Body of pancreas (tissue), 4 donors: ENCODE results near the gene GRIA4. TPM values are rescaled to one million over a fixed set of nuclear protein-coding genes. Genes with fewer than 3 reads are reported as not detected.

ENCODE experiments used
- ATAC-seq: fragments of 150-250 bp; one replicate; pipeline ENCODE4 v1.9.1; 2016
- DNase-seq, 4 donors: peaks; one replicate each; pipeline ENCODE4 v3.0.0-alpha.2; 2019
- H3K27ac ChIP-seq, 4 donors: fragments of 200-600 bp; sonication (generic); 1 replicate in 3 of 4; 2 replicates in 1 of 4; pipeline versions ENCODE4 v1.5.1 to v1.6.1; 2016 to 2019; ENCODE audit warnings: mild to moderate bottlenecking in 1 of 4, mixed read lengths in 1 of 4, moderate library complexity in 1 of 4
- H3K27me3 ChIP-seq, 2 donors: fragments of 200-600 bp; sonication (generic); one replicate each; pipeline ENCODE4 v1.6.0; 2016; ENCODE audit warnings: mild to moderate bottlenecking in 1 of 2
- H3K36me3 ChIP-seq, 2 donors: fragments of 200-600 bp; sonication (generic); replicated peaks in 1 of 2; 2 replicates each; pipeline ENCODE4 v1.5.1; 2016; ENCODE audit warnings: low read depth in 2 of 2; ENCODE audit not compliant: insufficient read depth in 1 of 2
- H3K4me1 ChIP-seq: fragments of 200-600 bp; sonication (generic); one replicate; pipeline ENCODE4 v1.6.0; 2016
- H3K4me3 ChIP-seq, 2 donors: fragments of 200-600 bp; sonication (generic); 1 replicate in 1 of 2; 2 replicates in 1 of 2; pipeline ENCODE4 v1.5.1; 2016 to 2019
- H3K9me3 ChIP-seq, 3 donors: fragments of 200-600 bp; sonication (generic); 1 replicate in 2 of 3; 2 replicates in 1 of 3; pipeline ENCODE4 v1.5.1; 2016
- POLR2A ChIP-seq, 3 donors: fragments of 450-650 bp; IDR thresholded peaks; one replicate each; pipeline ENCODE4 v1.6.1; 2016; ENCODE audit warnings: antibody characterized with exemption in 3 of 3, mild to moderate bottlenecking in 2 of 3
- WGBS, 2 donors: methylation state at CpG; one replicate each; pipeline ENCODE4 v1.1.5; 2017; 5-methylcytosine and 5-hydroxymethylcytosine counted together
- intact Hi-C: fragments of 100-400 bp; cut with DNase I; formaldehyde crosslinking; loops from one replicate; pipeline ENCODE4 v1.15.1; 2023
- total RNA-seq, 2 donors: library from RNA; depleted of rRNA; stranded (reverse); fragments of >200 nt; gene quantifications; one replicate each; pipeline ENCODE4 v1.1.0, GENCODE V29; 2016
- TF ChIP-seq, protein P1 (sequence below), 7 experiments: fragments of 450-650 bp in 4 of 7; fragments of 200-600 bp in 3 of 7; sonication (generic) in 3 of 7; IDR thresholded peaks; one replicate each; pipeline ENCODE4 v1.5.1; 2016 to 2019; ENCODE audit warnings: antibody characterized with exemption in 7 of 7

GRIA4 gene
- total RNA-seq, 2 donors from 2014 or later, result 0.26 TPM; not detected in 1

DNA sequence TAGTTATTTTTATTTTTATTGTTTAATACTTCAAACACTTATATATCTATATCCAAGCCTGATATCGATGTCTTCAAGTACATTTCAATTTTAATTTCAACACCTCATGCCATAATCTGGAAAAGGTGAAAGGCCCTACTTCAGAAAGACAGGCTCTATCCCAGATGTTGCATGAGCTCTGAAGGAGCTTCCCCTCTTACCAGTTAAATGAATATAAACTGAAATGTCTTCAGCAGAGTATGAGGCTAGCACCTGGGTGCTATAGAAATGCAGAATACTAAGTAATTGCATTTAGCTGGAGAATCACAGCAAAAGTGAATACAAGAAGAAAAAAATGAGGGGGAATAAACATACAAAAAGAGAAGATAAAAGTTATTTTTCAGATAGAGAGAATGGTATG lies 11.5 kb upstream of the GRIA4 start:
- Histone ChIP-seq H3K27ac (no peak overlapping the region), H3K9me3 (no peaks in the 10 kb centered on the region), H3K4me1 (no peaks in the 10 kb centered on the region), H3K27me3 (no peaks in the 10 kb centered on the region), H3K36me3 (no peaks in the 10 kb centered on the region), H3K4me3 (no peak overlapping the region)
- intact Hi-C loops, result no loop called here
- TF ChIP-seq, protein P1, sequence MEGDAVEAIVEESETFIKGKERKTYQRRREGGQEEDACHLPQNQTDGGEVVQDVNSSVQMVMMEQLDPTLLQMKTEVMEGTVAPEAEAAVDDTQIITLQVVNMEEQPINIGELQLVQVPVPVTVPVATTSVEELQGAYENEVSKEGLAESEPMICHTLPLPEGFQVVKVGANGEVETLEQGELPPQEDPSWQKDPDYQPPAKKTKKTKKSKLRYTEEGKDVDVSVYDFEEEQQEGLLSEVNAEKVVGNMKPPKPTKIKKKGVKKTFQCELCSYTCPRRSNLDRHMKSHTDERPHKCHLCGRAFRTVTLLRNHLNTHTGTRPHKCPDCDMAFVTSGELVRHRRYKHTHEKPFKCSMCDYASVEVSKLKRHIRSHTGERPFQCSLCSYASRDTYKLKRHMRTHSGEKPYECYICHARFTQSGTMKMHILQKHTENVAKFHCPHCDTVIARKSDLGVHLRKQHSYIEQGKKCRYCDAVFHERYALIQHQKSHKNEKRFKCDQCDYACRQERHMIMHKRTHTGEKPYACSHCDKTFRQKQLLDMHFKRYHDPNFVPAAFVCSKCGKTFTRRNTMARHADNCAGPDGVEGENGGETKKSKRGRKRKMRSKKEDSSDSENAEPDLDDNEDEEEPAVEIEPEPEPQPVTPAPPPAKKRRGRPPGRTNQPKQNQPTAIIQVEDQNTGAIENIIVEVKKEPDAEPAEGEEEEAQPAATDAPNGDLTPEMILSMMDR (IDR thresholded peaks at IDR 0.05), result no peak
- no peak for TF ChIP-seq POLR2A (IDR thresholded peaks at IDR 0.05)
- 64 to 83% methylated on average over 1 of the region's 1 CpG for whole genome bisulfite sequencing, 2 donors
- ATAC-seq (no peak), DNase-seq (no peak)

- Histone ChIP-seq H3K4me3 (no peak overlapping the region), H3K27me3 (no peaks in the 10 kb centered on the region), H3K36me3 (no peaks in the 10 kb centered on the region), H3K4me1 (no peaks in the 10 kb centered on the region), H3K9me3 (no peaks in the 10 kb centered on the region), H3K27ac (no peak overlapping the region)
- TF ChIP-seq POLR2A (IDR thresholded peaks at IDR 0.05), result no peak
- TF ChIP-seq, protein P1 (IDR thresholded peaks at IDR 0.05), result no peak
- DNase-seq (no peak), ATAC-seq (no peak)
- intact Hi-C loops, result no loop called here
These were observed 6.7 kb upstream of the GRIA4 start for GRCh38 chr11:105603156-105603555.

GRCh38 chr11:105609341-105609781 lies 512 bp upstream of the GRIA4 start:
- Histone ChIP-seq H3K27me3 (peaks cover 0 to 32% of the 10 kb centered on the region in 2 donors), H3K4me3 (no peak overlapping the region), H3K9me3 (no peaks in the 10 kb centered on the region), H3K4me1 (peaks cover 21% of the 10 kb centered on the region), H3K27ac (no peak overlapping the region), H3K36me3 (no peaks in the 10 kb centered on the region)
- DNase-seq (peak in 2 of 4 donors; percentile 16 to 20), ATAC-seq (peak; percentile 69)
- intact Hi-C loops, result no loop called here
- 4 to 15% methylated on average over 7 of the region's 7 CpGs for WGBS, 2 donors
- TF ChIP-seq, protein P1 (IDR thresholded peaks at IDR 0.05), result peak in 6 of 7 experiments; percentile 7 to 38 (median 31)
- TF ChIP-seq POLR2A (IDR thresholded peaks at IDR 0.05), result no peak

GRCh38 chr11:105610871-105611571 lies 1.1 kb downstream of the GRIA4 start:
- 4 to 10% methylated on average over 21 of the region's 21 CpGs for WGBS, 2 donors
- H3K27ac ChIP-seq, result no peak overlapping the region
- intact Hi-C loops, result no loop called here

More at GRCh38 chr11:105610871-105611571, 1.1 kb downstream of the GRIA4 start:
- no peak for ATAC-seq
- DNase-seq, result no peak
- no peak for TF ChIP-seq POLR2A (IDR thresholded peaks at IDR 0.05)
- TF ChIP-seq, protein P1 (IDR thresholded peaks at IDR 0.05), result no peak
- H3K9me3 ChIP-seq, result no peaks in the 10 kb centered on the region
- H3K4me3 ChIP-seq, result no peak overlapping the region
- no peaks in the 10 kb centered on the region for H3K36me3 ChIP-seq
- H3K4me1 ChIP-seq, result peaks cover 21% of the 10 kb centered on the region
- H3K27me3 ChIP-seq, result peaks cover 0 to 32% of the 10 kb centered on the region in 2 donors
